HG02938 (cell line): Measurements from ENCODE around the gene IRF4.

Experiments used
- ATAC-seq: cut with Tn5 transposase; IDR thresholded peaks from one replicate; pipeline ENCODE4 v1.9.1; 2021; ENCODE audit warnings: mild to moderate bottlenecking, moderate library complexity; ENCODE audit not compliant: unreplicated experiment

The IRF4 gene

GRCh38 chr6:391559-392440, at the start of gene IRF4:
TSS of gene IRF4 (plus strand) at chr6:391752. CDS start at chr6:393153, 1,401 bp downstream.
- ATAC-seq, result peak; percentile 47

DNA sequence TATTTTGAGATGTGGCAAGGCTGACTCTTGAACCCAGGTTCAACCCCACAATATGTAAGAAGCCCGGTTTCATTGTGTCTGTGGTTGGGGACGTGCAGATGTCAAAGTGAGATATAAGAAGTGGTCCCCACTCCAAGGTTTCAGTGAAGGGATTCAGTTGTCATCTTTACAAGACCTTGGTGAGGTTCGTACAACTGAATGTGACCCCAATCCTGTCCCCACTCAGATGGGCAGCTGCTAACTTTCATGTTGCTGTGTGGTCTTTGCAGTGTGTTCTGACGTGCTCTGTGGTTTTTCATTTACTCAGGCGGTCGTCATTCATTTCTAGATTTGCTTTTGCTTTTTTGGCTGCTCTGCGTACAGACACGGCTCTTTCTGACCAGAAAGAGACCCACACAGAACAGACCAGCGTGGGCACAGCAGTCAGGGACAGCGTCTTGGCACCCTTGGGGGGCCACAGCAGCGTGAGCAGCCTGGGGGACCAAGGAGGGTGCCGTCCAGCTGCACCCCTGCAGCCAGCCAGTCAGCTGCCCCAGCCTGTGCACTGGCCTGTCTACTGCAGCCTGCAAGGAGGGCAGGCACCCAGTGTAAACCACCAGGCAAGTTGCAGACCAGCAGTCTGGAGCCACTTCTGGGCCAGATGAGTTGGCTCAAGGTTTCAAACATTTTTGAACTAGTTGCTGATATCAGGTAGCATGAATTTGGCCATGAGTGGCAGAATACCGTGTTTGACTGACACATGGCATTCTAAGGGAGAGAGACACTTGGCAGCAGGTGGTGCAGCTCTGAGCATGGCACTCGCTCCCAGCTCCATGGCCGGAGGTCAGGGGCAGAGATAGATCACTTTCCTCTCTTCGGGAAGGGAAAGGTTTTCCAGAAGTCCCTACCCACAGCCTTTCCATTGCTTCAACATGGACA, 49.4 kb upstream of the IRF4 start:
- peak; percentile 48 for ATAC-seq

- no peak for ATAC-seq
These were observed 48.7 kb upstream of the IRF4 start for GRCh38 chr6:342832-343179.

DNA sequence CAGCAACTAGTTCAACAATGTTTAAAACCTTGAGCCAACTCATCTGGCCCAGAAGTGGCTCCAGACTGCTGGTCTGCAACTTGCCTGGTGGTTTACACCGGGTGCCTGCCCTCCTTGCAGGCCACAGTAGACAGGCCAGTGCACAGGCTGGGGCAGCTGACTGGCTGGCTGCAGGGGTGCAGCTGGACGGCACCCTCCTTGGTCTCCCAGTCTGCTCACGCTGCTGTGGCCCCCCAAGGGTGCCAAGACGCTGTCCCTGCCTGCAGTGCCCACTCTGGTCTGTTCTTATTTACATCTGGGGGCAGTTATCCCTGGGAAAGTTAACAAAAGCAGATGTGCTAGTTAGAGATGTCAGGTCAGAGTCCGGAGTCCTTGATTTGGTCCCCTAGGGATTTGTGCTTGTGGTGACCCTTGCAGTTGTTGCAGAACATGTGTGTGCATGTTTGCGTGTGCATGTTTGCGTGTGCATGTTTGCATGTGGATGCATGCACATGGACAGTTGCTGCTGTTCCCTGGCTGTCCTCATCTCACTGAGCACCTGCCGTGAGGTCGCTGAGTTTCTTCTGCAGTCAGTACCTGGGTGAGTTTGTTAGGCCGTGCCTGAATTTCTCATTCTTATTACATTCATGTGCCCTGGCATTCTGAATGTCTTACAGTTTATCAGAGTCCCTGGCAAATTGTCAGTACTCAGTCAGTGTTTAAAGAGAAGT, 48.2 kb upstream of the IRF4 start:
- no peak for ATAC-seq

DNA sequence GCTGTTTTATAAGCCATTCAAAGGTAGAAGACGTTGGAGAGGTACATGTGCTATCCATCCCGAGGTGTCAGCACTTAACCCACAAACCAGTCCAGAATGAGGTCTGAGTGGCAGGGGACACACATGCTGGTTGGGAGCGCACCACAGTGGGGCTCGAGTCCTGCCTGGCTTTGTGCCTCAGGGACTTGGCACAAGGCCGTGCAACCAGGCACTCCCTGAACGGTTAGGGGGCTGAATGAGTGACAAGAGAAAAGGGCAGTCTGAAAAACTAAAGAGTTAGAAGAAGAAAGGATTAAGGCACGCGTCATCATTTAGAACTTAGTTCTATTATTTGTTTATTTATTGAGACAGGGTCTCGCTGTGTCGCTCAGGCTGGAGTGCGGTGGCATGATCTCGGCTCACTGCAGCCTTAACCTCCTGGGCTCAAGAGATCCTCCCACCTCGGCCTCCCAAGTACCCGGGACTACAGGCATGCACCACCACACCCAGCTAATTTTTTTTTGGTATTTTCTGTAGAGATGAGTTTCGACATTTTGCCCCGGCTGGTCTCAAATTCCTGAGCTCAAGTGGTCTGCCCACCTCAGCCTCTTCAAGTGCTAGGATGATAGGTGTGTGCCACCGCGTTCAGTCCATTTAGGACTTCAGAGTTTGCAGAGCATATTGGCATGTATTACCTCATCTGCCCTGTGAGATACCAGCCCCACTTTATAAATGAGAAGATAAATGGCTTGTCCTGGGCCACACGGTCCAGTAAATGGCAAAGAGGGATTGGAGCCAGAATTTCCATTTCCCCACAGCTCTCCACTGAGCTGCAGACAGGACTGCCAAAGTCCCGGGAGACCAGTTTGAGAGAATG, 47.4 kb upstream of the IRF4 start:
- no peak for ATAC-seq

DNA sequence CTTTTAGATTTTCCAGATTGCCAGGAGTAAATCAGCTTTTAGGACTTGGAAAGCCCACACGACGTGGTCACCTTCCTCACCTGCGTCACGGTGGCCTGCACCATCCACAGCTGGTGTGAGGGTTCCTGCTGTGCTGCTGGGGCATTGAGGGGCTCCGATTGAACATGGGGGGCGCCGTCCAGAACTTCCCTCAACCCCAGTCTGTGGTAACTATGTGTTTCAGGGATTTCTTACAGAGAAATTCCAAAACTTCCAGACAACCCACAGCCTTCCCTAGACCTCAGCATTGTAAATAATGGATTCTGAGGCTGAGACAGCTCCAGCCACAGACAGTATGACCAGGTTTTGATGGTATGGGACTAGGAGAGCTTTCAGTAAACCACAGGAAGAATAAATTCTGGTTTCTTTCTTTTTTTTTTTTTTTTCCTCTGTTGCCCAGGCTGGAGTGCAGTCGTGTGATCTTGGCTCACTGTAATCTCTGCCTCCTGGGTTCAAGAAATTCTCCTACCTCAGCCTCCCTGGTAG, 46.7 kb upstream of the IRF4 start:
- no peak for ATAC-seq

DNA sequence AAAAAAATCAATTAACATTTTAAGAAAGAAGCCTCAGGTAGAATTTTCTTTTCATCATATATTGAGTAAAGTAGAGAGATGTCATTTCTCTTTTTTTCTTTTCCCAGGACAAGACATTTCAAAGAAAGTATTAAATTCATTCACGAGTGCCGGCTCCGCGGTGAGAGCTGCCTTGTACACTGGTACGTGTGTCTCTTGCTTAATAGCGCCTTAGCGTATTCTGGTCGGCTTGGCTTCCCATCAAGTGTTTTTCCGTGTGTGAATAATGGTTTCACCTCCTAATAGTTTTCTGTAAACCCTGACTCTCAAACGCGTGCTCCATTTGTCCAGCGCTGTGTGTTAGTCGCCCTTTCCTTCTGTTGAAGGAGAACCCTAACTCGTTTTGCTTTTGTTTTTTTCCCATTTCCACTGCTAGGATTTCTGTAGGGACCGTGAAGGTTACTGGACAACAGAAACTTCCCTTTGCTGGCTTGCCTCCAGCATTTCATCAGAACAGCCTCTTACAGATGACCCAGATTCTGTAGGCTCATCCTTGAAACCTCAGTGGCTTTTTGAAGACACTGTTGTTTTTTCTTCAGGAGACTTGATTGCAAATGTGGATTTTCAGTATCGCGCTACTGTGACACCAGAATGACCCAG, 45.7 kb upstream of the IRF4 start:
- ATAC-seq, result no peak

GRCh38 chr6:346386-347030, 45.0 kb upstream of the IRF4 start:
- no peak for ATAC-seq

DNA sequence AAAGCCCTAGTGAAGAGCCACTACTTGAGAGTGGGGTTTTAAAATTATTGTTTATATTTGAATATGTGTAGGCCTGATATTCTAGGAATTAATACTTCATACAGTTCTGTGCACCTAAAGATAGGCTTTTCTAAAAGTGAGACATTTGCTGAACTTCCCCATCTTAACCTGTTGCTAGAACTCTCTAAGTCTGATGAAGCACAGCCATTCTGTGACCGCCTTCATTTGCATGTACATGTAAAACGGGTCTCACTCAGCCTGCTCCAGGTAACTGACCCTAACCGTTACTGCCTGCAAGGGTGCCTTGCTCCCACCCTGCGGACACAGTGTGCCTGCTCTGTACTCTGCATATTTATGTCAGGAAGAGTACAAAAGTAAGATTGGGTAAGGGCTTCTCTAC, 44.3 kb upstream of the IRF4 start:
- ATAC-seq, result peak; percentile 75

DNA sequence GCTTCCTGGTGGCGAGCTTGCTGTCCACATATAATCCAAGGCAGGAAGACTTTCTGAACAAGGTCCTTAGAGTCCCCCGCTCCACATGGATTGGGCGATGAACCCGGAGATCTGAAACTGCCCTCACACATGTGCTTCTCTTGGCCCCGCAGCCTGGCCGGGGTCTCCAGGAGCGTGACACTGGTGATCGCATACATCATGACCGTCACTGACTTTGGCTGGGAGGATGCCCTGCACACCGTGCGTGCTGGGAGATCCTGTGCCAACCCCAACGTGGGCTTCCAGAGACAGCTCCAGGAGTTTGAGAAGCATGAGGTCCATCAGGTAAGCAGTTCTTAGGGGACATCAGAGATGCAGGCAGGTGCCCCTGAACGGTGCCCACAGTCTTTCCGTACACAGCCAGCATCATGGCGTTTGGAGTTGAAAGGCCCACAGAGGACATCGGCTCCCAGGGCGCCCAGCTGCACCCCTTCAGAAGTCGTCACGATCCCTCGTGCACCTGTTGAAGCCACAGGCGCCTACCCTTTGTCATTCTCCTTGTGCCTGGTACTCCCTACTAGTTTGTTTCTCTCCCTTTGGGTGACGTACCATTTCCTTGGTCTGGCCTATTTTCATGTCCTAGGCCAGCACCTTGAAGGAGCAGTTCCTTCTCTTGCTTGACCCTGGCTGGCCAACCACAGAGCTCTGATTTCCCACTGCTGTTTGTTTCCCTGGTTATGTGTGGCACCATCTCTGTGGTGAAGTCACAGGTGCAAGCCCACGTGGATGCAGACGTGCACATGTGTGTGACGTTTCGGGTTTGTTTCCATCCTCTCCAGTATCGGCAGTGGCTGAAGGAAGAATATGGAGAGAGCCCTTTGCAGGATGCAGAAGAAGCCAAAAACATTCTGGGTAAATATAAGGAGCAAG, 43.3 kb upstream of the IRF4 start:
- no peak for ATAC-seq

DNA sequence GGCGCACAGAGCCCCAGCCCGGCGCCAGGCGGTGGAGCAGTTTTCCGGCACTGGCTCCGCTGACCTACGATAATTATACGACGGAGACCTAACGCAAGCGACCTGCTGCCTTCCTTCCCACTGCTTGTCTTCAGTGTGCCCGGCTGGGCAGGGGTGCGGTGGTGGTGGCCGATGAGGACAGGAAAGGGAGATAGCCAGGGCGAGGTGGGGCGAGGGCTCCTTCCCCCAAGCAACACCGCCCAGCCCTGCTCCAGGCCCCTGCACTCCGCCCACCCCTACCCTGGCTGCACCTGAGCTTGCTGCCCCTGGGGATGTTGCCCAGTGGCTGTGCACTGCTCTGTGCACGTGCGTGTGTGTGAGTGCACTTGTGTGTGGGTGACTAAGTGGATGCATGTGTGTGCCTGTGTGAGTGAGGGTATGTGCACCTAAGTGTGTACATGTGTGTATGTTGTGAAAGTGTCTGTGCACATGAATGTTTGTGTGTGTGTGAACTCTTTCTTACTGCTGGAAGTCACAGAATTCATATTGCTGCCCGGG, 42.6 kb upstream of the IRF4 start:
- no peak for ATAC-seq

GRCh38 chr6:349491-349921, 42.0 kb upstream of the IRF4 start:
- no peak for ATAC-seq

DNA sequence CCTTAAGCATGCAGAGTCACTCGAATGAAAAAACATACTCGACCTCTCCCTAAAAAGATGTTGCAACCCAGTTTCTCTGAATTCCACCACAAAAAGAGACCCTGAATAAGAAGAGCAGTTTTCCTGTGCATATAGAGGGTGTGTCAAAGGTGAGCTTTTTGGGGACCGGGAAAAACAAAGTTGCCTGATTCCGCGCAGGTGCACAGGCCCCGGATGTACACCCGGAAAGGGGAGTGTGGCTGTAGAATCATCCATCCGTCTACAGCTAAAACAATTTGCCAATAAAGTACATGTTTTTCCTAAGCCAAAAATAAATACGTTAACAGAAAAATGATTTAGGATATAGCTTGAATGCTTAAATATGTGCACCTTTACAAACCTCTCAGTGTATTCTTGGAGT, 41.2 kb upstream of the IRF4 start:
- no peak for ATAC-seq

DNA sequence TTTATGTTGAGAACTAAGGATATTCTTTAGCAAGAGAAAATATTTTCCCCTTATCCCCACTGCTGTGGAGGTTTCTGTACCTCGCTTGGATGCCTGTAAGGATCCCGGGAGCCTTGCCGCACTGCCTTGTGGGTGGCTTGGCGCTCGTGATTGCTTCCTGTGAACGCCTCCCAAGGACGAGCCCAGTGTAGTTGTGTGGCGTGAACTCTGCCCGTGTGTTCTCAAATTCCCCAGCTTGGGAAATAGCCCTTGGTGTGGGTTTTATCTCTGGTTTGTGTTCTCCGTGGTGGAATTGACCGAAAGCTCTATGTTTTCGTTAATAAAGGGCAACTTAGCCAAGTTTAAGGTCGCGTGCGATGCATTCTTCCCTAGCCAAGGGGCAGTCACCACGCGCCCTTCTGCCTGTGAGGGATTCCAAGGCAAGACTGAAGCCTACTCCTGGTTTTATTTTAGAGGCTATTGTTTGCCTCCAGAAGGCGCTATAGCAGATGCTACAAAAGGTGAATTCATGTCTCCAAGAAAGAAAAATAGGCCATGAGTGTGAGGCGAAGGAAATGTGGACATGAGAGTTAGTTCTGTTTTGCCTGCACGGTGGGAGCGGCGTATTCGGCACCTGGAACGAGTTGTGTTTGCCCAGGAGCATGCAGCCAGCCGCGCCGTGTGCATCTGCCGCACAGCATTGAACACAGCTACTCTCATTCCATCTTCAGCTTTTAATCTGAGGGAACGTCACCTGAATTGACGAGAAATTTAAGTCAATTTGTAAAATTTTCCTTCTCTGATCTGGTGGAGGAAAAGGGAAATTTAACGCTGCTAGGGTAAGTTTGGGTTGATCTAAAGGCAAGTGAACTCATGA, 40.3 kb upstream of the IRF4 start:
- ATAC-seq, result no peak

- no peak for ATAC-seq
These were observed 39.7 kb upstream of the IRF4 start for GRCh38 chr6:351867-352289.

DNA sequence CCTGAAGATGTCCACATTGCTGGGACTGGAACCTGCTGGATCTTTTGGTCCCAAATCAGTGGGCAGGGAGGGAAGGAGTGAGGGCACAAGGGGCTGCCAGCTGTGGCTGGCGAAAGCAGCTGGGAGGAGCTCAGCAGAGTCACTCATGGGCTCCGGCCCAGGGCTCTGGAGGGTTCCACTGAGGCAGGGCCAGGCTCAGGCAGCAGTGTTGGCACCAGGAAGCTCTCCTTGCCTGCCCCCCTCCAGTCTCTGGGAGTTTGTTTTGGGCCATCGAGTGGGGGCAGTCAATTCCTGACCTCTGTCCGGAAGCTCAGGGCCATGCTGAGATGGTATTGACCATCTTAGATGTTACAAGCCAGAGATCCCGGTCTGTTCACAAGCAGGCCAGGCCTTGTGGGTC, 39.1 kb upstream of the IRF4 start:
- ATAC-seq, result no peak
